ENCODE measurements around the gene COL5A1.

Gene COL5A1

GRCh38 chr9:134657666-134658377, 16.2 kb downstream of the COL5A1 start:
- Histone ChIP-seq H3K9ac (ENCODE audit: insufficient read length) (no peak overlapping the region), H3K36me3 (ENCODE audit: insufficient read depth, low read length) (no peaks in the 10 kb centered on the region; the same call in 1 of the 2 replicates), H3K4me3 (no peak overlapping the region), H3K27ac (no peak overlapping the region), H3K9me3 (ENCODE audit: low read depth, low read length) (no peaks in the 10 kb centered on the region)
- TF ChIP-seq POLR2AphosphoS5 (IDR thresholded peaks at IDR 0.05; ENCODE audit: borderline replicate concordance, low read depth, low read length) (no peak), EZH2 (IDR thresholded peaks at IDR 0.05) (no peak), FOXP2 (optimal IDR thresholded peaks at IDR 0.05; ENCODE audit: control extremely low read depth, extremely low read length, insufficient read depth) (no peak)
- no peak for DNase-seq (ENCODE audit: low read depth, low spot score)

GRCh38 chr9:134658378-134658955, 16.9 kb downstream of the COL5A1 start:
- TF ChIP-seq POLR2AphosphoS5 (IDR thresholded peaks at IDR 0.05; ENCODE audit: borderline replicate concordance, low read depth, low read length) = no peak
- no peak for TF ChIP-seq FOXP2 (optimal IDR thresholded peaks at IDR 0.05; ENCODE audit: control extremely low read depth, extremely low read length, insufficient read depth)
- TF ChIP-seq EZH2 (IDR thresholded peaks at IDR 0.05) = no peak
- H3K9ac ChIP-seq (ENCODE audit: insufficient read length) = no peak overlapping the region
- no peaks in the 10 kb centered on the region; the same call in 1 of the 2 replicates for H3K36me3 ChIP-seq (ENCODE audit: insufficient read depth, low read length)
- no peak overlapping the region for H3K4me3 ChIP-seq
- no peak for DNase-seq (ENCODE audit: low read depth, low spot score)
- H3K9me3 ChIP-seq (ENCODE audit: low read depth, low read length) = no peaks in the 10 kb centered on the region
- no peak overlapping the region for H3K27ac ChIP-seq

- Histone ChIP-seq H3K9me3 (ENCODE audit: low read depth, low read length) (no peaks in the 10 kb centered on the region), H3K4me3 (no peak overlapping the region), H3K36me3 (ENCODE audit: insufficient read depth, low read length) (no peaks in the 10 kb centered on the region; the same call in 1 of the 2 replicates), H3K27ac (no peak overlapping the region), H3K9ac (ENCODE audit: insufficient read length) (no peak overlapping the region)
- TF ChIP-seq POLR2AphosphoS5 (IDR thresholded peaks at IDR 0.05; ENCODE audit: borderline replicate concordance, low read depth, low read length) = no peak
- no peak for TF ChIP-seq EZH2 (IDR thresholded peaks at IDR 0.05)
- no peak for TF ChIP-seq FOXP2 (optimal IDR thresholded peaks at IDR 0.05; ENCODE audit: control extremely low read depth, extremely low read length, insufficient read depth)
- DNase-seq (ENCODE audit: low read depth, low spot score) = no peak
Measured at GRCh38 chr9:134659688-134660131, 18.1 kb downstream of the COL5A1 start.

- TF ChIP-seq EZH2 (IDR thresholded peaks at IDR 0.05) (no peak), FOXP2 (optimal IDR thresholded peaks at IDR 0.05; ENCODE audit: control extremely low read depth, extremely low read length, insufficient read depth) (no peak), POLR2AphosphoS5 (IDR thresholded peaks at IDR 0.05; ENCODE audit: borderline replicate concordance, low read depth, low read length) (no peak)
- H3K36me3 ChIP-seq (ENCODE audit: insufficient read depth, low read length) = no peaks in the 10 kb centered on the region; the same call in 1 of the 2 replicates
- DNase-seq (ENCODE audit: low read depth, low spot score) = no peak
- H3K4me3 ChIP-seq = no peak overlapping the region
- H3K9ac ChIP-seq (ENCODE audit: insufficient read length) = no peak overlapping the region
- H3K27ac ChIP-seq = no peak overlapping the region
- H3K9me3 ChIP-seq (ENCODE audit: low read depth, low read length) = no peaks in the 10 kb centered on the region
Measured at GRCh38 chr9:134660407-134660806, 18.8 kb downstream of the COL5A1 start.

DNA sequence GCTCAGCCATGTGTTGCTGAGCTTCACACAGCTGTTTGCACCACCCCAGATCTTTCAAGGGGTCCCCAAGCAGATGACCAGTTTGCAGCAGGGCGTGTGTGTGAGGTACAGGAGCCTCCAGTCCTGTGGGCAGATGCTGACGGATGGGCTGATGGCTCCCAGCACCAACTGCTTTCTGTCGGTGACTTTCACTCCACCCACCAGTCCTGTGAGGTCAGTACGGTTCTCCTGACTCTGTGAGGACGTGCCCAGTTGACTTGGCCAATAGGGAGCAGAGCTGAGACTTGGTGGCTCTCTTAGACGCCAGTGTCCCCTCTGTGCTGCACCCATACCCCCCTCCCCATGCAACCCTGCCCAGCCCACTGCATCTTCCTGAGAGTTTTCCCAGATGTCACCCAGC, 19.7 kb downstream of the COL5A1 start:
- DNase-seq (ENCODE audit: low read depth, low spot score) = no peak
- no peak overlapping the region for H3K27ac ChIP-seq
- H3K36me3 ChIP-seq (ENCODE audit: insufficient read depth, low read length) = no peaks in the 10 kb centered on the region; the same call in 1 of the 2 replicates
- no peak overlapping the region for H3K4me3 ChIP-seq
- TF ChIP-seq EZH2 (IDR thresholded peaks at IDR 0.05) (no peak), POLR2AphosphoS5 (IDR thresholded peaks at IDR 0.05; ENCODE audit: borderline replicate concordance, low read depth, low read length) (no peak), FOXP2 (optimal IDR thresholded peaks at IDR 0.05; ENCODE audit: control extremely low read depth, extremely low read length, insufficient read depth) (no peak)
- H3K9me3 ChIP-seq (ENCODE audit: low read depth, low read length) = no peaks in the 10 kb centered on the region
- H3K9ac ChIP-seq (ENCODE audit: insufficient read length) = no peak overlapping the region

DNA sequence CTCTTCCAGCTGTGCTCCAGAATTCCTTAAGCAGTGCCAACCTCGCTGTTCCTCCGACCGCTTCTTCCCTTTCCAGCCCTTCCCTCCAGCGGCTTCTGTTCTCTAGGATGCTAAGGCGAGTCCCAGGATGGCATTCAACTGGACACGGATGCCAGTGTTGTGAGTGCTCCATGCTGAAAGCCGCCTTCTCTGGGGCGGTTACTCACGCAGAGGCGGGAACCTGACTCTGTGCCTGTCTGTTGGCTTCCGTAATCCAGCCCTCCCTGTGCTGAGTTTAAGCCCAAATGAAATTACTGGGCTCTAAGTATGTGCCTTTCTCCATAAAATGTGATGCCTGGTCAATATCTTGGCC, 20.2 kb downstream of the COL5A1 start:
- Histone ChIP-seq H3K4me3 (no peak overlapping the region), H3K9me3 (ENCODE audit: low read depth, low read length) (no peaks in the 10 kb centered on the region), H3K9ac (ENCODE audit: insufficient read length) (no peak overlapping the region), H3K36me3 (ENCODE audit: insufficient read depth, low read length) (no peaks in the 10 kb centered on the region; the same call in 1 of the 2 replicates), H3K27ac (no peak overlapping the region)
- DNase-seq (ENCODE audit: low read depth, low spot score) = no peak
- no peak for TF ChIP-seq POLR2AphosphoS5 (IDR thresholded peaks at IDR 0.05; ENCODE audit: borderline replicate concordance, low read depth, low read length)
- TF ChIP-seq FOXP2 (optimal IDR thresholded peaks at IDR 0.05; ENCODE audit: control extremely low read depth, extremely low read length, insufficient read depth) = no peak
- TF ChIP-seq EZH2 (IDR thresholded peaks at IDR 0.05) = no peak

GRCh38 chr9:134662143-134662876, 20.7 kb downstream of the COL5A1 start:
- H3K36me3 ChIP-seq (ENCODE audit: insufficient read depth, low read length) = no peaks in the 10 kb centered on the region; the same call in 1 of the 2 replicates
- no peak for TF ChIP-seq EZH2 (IDR thresholded peaks at IDR 0.05)
- TF ChIP-seq POLR2AphosphoS5 (IDR thresholded peaks at IDR 0.05; ENCODE audit: borderline replicate concordance, low read depth, low read length) = no peak
- no peak for TF ChIP-seq FOXP2 (optimal IDR thresholded peaks at IDR 0.05; ENCODE audit: control extremely low read depth, extremely low read length, insufficient read depth)
- H3K9ac ChIP-seq (ENCODE audit: insufficient read length) = no peak overlapping the region
- no peak overlapping the region for H3K27ac ChIP-seq
- no peak for DNase-seq (ENCODE audit: low read depth, low spot score)
- no peak overlapping the region for H3K4me3 ChIP-seq
- no peaks in the 10 kb centered on the region for H3K9me3 ChIP-seq (ENCODE audit: low read depth, low read length)

- Histone ChIP-seq H3K9me3 (ENCODE audit: low read depth, low read length) (no peaks in the 10 kb centered on the region), H3K36me3 (ENCODE audit: insufficient read depth, low read length) (no peaks in the 10 kb centered on the region; the same call in 1 of the 2 replicates), H3K27ac (no peak overlapping the region), H3K4me3 (no peak overlapping the region), H3K9ac (ENCODE audit: insufficient read length) (no peak overlapping the region)
- TF ChIP-seq POLR2AphosphoS5 (IDR thresholded peaks at IDR 0.05; ENCODE audit: borderline replicate concordance, low read depth, low read length) = no peak
- no peak for TF ChIP-seq EZH2 (IDR thresholded peaks at IDR 0.05)
- TF ChIP-seq FOXP2 (optimal IDR thresholded peaks at IDR 0.05; ENCODE audit: control extremely low read depth, extremely low read length, insufficient read depth) = no peak
- DNase-seq (ENCODE audit: low read depth, low spot score) = no peak
Measured at GRCh38 chr9:134663084-134663483, 21.5 kb downstream of the COL5A1 start.

All from SK-N-MC (cell line).